Brain pericyte (primary cell): Measurements from ENCODE around the gene MCM9.
"Not testable (repeated sequence)": the region's sequence is repeated elsewhere in the genome, so short reads cannot be mapped to it uniquely, and the experiment has no call there.

Experiments used
- DNase-seq: peaks from one replicate; pipeline ENCODE4 v3.0.0-alpha.2; 2012; ENCODE audit warnings: low read depth, low spot score

MCM9 gene

DNA sequence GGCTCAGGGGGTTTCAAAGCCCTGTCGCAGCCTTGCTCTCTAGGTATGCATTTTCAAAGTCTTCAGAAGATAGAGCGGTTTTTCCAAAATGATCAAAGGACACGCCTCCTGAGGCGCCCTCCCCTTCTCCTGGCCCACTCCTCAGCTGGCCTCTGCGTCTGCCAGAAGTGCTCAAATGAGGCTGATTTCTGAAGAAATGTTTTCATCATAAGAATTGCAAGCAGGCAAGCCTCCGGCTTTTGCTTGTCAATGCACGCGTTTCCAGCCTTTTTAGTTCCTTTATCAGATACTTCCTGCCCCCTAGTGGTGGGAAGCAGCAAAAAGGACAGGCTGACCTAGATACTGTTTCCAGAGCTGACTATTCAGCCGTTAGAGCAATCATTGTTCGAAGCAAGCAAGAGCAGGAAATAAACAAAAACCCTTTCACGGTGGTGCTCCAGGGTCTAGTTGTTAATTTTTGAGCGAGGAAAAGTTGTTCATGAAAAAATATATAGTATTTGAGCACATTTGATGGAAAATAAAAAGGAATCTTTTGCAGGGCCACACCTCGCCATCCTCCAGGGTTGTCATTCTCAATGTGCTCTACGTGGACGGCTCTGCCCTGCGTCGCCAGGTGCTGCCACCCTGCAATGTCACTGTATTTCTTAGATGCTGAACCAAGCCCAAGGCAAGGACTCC lies 134.4 kb downstream of the MCM9 start:
- DNase-seq = peak; percentile 51

DNA sequence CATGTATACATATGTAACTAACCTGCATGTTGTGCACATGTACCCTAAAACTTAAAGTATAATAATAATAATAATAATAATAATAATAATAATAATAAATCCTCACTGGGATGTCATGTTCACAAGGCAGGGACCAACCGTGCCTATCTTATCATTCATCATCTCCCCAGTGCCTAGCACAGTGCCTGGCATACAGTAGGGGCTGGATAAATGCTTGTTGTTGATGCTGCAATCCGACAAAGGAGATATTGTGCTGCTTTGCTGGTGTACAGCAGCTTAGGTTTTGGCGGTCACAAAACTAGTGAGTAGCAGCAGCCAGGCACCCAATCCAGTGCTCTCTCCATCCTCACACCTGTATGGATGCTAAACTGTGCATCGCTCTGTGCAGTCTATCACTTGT lies 135.1 kb downstream of the MCM9 start:
- no peak for DNase-seq

DNA sequence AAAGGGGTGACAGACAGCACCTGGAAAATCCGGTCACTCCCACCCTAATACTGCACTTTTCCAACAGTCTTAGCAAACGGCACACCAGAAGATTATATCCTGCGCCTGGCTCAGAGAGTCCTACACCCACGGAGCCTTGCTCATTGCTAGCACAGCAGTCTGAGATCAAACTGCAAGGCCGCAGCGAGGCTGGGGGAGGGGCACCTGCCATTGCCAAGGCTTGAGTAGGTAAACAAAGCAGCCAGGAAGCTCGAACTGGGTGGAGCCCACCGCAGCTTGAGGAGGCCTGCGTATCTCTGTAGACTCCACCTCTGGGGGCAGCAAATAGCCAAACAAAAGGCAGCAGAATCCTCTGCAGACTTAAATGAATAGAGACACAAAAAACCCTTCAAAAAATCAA lies 138.4 kb downstream of the MCM9 start:
- DNase-seq = not testable (repeated sequence)

- DNase-seq = no peak
These were observed 143.5 kb downstream of the MCM9 start for GRCh38 chr6:118791499-118791898.

- no peak for DNase-seq
These were observed 145.0 kb downstream of the MCM9 start for GRCh38 chr6:118789954-118790353.

DNA sequence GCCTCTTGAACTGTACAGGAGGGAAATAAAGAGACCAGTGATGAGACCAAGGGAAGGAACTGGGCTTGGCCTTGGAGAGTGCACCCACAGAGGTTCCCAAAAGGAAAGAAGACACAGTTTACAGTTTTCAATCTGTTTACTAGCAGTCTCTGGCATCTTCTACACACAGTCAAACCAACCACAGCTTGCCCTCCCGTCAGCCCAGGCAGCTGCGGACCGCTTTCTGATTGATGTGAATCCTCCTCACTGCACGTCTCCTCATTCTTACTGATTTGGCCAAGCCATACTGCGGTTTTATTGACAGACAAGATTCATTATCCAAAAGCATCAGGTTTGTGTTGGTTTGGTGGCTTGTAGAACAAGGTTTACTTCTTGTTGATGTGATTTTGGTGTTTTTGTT lies 145.5 kb downstream of the MCM9 start:
- no peak for DNase-seq

GRCh38 chr6:118788702-118789101 lies 146.3 kb downstream of the MCM9 start:
- no peak for DNase-seq

DNA sequence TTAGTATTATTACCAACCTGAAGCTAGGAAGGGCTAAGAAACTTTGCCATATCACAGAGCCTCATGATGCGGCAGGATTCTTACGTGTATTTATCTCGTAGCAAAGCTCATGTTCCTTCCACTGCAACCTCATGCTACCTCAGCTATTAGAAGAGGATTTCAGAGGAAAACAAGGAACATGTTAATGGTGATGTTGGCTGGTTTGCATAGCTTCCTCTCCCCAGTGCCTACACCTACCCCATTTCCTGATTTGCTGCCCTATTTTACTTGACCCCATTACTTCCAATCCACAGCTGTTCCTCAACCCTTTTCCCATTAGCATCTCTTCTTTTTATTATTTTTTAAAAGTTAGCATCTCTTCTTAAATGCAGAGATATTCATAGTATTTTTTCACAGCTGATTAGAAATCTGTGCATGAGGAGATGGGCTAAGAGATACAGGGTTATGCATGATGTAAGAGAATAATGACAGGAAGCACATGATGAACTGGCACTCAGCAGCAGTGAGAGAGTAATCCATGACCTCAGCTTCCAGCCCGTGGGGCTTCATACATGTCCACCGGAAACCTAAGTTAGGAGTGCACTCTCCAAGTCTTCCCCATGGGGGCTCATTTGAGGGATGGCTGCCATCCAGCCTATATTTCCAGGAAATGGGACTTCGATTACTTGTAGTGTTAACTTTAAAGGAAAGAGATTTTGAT lies 147.1 kb downstream of the MCM9 start:
- DNase-seq = no peak

DNA sequence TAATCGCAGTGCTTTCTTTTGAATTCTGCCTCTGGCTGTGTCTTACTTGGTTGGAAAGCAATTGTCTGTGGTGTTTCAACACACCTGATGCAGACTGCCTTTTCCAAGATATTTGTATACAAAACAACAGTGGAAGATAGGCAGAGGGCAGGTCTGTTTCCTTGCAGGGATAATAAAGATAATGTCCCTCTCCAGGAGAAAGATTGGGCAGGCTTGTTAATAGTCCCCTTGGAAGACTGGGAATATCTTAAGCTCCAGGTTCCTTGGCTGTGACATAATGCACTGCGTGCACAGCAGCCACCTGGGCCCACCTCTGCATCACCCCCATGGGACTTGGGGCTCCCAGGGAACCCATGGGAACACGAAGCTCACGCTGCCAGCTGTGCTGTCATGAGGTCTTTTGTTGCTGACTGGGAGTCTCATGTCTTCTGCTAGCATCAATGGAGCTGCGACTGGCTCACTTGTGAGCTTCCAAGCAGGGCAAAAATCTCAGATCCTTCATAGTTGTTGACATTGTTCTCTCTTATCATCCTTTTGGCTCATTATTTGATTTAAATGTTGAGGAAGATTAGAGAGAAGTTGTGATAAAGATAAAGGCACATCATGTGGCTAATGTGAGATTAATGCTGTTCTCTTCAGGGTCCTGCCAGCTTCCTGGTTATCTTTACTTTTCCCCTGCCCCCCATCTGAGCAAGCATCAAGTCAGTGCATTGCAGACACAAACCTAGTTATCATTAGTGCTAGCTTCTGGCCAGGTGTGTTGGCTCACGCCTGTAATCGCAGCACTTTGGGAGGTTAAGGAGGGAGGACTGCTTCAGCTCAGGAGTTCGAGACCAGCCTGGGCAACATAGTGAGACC lies 148.1 kb downstream of the MCM9 start:
- no peak for DNase-seq

GRCh38 chr6:118785601-118786000 lies 149.4 kb downstream of the MCM9 start:
- DNase-seq = no peak

- DNase-seq = no peak
These were observed 150.3 kb downstream of the MCM9 start for GRCh38 chr6:118784641-118785164.

- DNase-seq = no peak
These were observed 150.9 kb downstream of the MCM9 start for GRCh38 chr6:118783931-118784550.

GRCh38 chr6:118782651-118783050 lies 152.3 kb downstream of the MCM9 start:
- no peak for DNase-seq

- DNase-seq = no peak
These were observed 153.1 kb downstream of the MCM9 start for GRCh38 chr6:118781897-118782296.

GRCh38 chr6:118780668-118781067 lies 154.3 kb downstream of the MCM9 start:
- DNase-seq = no peak

DNA sequence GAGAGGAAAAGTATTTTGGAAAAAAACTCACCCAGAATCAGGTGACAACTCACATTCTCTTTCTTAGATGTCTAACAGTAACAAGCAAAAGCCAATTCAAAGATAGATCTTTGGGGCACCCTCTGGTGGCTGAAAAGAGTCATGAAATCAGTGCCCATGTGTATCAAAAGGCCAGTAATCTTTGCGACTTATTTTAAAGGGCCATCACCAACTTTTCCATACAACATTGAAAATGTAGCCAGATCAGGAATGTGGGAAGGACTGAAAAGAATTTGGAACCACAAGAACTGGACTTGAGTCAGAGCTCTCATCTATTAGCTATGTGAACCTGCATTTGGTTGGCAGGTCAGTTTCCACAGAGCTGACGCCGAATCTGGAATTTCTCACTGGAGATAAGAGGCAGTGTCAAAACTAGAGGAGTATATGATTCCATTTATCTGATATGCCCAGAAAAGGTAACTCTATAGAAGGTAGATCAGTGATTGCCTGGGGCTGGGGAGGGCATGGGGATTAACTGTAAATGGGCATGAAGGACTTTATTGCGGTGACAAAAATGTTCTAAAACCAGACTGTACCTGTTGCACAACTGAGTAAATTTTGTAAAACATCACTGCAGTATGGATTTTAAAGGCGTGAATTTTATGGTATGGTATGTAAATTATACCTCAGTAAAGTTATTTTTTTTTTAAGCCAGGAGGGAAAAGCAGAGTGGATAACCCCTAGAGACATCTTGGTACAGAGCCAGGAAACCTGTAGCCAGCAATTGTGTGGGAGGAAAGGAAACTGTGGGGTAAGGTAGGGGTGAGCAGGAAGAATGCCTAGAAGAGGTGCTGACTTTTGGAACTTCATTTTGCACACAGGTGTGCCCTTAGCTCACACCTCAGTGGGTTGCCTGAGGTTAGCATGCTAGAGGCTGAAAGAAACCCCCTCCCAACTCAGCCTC lies 158.1 kb downstream of the MCM9 start:
- peak; percentile 29 for DNase-seq

- no peak for DNase-seq
These were observed 159.6 kb downstream of the MCM9 start for GRCh38 chr6:118775381-118775780.

- DNase-seq = no peak
These were observed 160.4 kb downstream of the MCM9 start for GRCh38 chr6:118774581-118774980.

DNA sequence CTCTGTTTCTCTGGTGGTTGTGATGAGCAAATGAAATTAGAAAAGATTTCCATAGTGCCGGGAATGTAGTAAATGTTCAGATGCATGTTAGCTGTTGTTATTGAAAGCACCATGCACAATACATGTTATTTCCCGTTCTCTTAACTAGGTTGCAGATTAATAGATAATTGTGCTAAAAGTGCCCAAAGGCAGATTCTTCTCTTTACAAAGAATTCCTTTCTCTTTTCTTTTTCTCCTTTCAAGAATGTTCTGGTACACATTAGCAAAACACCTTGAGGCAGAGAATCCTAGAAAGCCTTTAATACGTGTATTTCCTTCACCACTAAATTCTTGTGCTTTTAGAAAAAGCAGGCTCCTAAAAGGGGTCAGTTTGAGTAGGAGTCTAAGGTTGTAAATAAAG lies 162.1 kb downstream of the MCM9 start:
- DNase-seq = no peak

DNA sequence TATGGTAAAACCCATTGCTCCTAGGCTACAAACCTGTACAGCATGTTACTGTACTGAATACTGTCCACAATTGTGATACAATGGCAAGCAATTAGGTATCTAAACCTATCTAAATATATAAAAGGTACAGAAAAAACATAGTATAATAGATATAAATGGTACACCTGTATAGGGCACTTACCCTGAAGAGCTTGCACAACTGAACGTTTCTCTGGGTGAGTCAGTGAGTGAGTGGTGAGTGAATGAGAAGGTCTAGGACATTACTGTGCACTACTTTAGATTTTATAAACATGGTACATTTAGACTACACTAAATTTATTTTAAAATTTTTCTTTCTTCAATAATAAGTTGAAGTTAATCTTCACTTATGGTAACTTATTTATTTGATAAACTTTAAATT lies 163.7 kb downstream of the MCM9 start:
- DNase-seq = no peak

- DNase-seq = no peak
These were observed 164.1 kb downstream of the MCM9 start for GRCh38 chr6:118770835-118771234.
